GM18519 (cell line): ENCODE results near the gene APOBEC3F.
"Not testable (repeated sequence)": the region's sequence is repeated elsewhere in the genome, so short reads cannot be mapped to it uniquely, and the experiment has no call there.

Experiments used
- ATAC-seq: cut with Tn5 transposase; IDR thresholded peaks from one replicate; pipeline ENCODE4 v1.9.1; 2021; ENCODE audit warnings: mild to moderate bottlenecking, moderate library complexity; ENCODE audit not compliant: unreplicated experiment, low FRiP score

The APOBEC3F gene

DNA sequence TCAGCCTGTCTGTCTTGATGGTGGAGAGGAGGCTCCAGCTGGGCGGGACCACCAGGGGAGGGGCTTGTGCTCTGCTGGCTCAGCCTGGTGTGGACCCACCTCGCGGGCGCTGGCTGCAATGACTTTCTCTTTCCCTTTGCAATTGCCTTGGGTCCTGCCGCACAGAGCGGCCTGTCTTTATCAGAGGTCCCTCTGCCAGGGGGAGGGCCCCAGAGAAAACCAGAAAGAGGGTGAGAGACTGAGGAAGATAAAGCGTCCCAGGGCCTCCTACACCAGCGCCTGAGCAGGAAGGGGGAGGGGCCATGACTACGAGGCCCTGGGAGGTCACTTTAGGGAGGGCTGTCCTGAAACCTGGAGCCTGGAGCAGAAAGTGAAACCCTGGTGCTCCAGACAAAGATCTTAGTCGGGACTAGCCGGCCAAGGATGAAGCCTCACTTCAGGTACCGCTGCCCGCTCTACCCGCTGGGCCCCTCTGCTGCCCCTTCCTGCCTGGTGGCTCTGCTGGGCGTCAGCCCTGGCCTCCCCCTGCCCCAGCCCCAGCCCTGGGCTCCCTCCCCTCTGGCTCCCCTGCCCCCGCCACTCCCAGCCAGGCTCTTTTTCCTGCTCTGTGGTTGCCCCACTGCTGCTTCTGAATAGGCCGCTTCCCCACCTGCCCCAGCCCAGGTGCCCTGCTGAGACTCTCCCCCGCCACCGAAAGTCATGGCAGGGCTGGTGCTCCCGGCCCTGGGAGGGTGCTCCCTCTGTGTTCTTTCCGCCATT, at the start of gene APOBEC3F:
Gene APOBEC3F (plus strand): TSS at position 327 of the 759 bp plus-strand sequence. CDS start 97 bp downstream, at position 424.
- ATAC-seq, result peak; percentile 69

DNA sequence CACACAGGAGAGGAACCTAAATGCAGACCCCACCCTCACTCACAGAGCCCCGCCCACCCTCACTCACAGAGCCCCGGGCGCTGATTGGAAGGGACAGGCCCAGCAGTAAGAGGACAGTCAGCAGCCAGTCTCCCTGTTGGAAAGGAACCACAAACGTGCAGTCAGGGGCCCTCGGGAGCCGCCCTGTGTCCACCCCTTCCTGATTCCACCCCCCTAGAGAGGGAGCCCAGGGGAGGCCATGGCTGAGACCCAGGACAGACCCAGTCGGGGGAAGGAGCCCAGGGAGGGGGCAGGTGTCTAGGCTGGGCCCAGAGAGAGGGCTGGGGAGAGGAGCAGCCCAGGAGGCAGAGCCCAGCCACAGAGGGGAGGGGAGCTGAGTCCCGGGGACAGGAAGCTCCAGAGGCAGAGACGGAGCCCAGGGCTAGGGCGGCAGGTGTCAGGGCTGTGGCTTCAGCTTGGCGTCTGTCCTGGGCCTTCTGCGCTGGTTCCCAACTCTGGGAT, 47.7 kb upstream of the APOBEC3F start:
- ATAC-seq, result not testable (repeated sequence)

DNA sequence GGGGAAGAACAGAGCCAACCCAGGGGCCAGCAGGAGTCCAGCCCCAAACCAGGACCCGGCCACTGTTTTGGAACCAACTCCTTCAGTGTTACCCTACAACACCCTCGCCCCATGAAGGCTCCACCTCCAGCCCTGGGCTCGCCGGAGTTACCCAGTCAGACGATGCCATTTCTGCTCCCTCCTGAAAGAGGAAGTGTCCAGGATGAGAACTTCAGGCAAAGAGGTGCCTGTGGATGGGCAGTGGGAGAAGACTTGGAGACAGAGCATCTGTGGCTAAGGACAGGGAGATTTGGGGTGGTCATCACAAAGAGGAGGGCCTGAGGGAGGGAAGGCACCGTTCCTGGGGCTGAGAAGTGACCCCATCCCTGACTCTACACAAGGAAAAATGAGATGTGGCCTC, 44.6 kb upstream of the APOBEC3F start:
- no peak for ATAC-seq

DNA sequence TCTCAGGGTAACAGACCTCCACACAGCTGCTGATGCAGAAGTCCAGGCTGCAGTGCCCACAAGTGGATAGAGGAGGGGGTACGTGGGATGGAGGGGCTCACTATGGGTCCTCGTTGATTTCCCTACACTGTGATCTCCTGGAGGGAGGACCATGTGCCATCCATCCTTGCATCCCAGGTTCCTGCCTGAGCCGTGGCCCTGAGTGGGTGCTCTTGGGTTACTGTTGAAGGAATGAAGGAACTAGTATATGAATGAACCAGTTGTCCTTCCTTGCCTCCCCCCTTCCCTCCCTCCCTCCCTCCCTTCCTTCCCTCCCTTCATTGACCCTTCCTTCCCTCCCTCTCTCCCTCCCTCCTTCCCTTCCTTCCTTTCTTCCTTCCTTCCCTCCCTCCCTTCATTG, 43.1 kb upstream of the APOBEC3F start:
- no peak for ATAC-seq

DNA sequence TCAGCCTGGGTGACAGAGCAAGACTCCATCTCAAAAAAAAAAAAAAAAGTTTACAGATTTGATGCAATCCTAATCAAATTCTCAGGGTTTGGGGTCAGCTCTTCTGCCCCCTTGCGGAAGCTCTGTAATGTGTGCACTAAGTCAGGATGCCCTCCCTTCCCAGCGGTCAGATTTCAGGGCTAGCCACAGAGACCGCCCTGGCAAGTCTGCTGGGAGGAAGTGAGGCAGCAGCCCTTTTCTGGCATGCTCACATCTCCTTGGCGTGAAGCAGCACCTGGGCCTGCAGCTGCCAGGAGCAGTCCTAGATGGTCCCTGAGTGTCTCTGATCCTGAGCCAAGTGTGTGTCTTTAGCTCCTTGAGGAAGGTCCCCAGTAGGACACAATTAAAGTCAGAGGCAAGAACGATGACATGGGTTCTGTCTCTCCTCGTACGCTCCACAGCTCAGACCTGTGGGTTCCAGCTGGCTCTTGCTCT, 37.5 kb upstream of the APOBEC3F start:
- no peak for ATAC-seq

DNA sequence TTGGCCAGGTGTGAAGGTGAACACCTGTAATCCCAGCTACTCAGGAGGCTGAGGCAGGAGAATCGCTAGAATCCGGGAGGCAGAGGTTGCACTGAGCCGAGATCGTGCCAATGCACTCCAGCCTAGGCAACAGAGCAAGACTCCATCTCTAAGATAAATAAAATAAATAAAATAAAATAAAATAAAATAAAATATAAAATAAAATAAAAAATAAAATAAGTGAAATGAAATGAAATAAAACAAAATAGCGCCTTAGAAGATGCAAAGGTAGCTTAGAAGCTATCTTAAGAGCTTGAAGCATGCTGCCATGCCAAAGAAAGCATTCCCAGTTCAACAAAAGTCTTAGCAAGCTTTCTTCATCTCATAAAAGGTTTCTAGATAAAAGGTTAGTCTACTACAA, 33.5 kb upstream of the APOBEC3F start:
- ATAC-seq, result no peak

DNA sequence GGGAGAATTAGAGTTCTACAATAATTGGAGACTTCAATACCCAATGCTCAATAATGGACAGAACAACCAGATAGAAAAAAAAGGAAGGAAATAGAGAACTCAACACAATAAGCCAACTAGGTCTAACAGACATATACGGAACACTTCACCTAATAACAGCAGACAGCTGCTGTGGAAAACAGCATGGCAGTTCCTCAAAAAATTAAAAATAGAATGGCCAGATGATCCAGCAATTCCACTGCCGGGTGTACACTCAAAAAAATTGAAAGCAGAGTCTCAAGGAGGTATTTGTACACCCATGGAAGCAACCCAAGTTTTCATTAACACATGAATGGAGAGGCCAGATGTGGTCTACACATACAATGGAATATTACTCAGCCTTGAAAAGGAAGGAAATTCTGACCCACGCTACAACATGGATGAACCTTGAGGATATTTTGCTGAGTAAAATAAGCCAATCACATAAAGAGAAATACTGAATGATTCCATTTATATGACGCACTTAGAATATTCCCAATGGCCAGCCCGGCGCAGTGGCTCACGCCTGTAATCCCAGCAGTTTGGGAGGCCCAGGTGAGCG, 32.3 kb upstream of the APOBEC3F start:
- not testable (repeated sequence) for ATAC-seq

DNA sequence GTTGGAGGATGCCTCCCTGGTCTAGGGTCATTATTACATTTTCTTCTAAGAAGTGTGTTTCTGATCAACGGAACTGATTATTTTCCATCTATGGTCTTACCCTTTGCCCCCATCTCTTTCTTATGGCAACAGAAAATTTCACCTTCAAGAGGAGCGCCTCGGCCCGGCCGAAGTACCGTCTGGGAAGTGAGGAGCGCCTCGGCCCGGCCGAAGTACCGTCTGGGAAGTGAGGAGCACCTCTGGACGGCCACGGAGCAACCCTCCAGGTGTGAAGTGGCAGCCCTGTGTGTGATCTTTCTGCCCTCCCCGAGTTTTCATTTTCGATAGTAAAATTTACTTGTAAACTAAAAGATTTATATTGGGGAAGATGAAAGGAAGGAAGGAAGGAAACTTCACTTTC, 29.7 kb upstream of the APOBEC3F start:
- ATAC-seq, result no peak

DNA sequence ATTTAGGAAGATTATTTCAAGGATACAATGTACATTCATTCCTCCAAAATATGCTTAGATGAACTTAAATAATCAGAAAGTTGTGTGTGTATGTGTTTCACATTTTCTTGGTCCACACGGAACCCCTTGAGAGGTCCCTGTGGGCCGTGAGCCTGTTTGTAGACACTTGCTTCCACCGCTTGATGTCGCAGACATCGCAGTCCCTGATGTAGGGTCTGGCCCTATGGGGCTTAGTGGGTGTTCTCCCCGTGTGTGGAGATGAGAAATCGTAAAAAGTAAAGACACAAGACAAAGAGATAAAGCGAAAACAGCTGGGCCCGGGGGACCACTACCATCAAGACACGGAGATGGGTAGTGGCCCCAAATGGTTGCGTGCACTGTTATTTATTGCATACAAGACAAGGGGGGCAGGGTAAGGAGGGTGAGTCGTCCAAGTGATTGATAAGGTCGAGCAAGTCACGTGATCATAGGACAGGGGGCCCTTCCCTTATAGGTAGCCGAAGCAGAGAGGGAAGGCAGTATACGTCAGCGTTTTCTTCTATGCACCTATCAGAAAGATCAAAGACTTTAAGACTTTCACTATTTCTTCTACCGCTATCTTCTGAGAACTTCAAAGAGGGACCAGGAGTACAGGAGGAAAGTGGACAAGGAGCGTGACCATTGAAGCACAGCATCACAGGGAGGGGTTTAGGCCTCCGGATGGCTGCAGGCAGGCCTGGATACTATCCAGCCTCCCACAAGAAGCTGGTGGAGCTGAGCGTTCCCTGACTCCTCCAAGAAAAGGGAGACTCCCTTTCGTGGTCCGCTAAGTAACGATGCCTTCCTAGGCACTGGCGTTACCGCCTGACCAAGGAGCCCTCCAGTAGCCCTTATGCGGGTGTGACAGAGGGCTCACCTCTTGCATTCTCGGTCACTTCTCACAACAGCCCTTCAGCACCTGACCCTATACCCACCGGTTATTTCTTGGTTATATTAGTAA, 27.8 kb upstream of the APOBEC3F start:
- no peak for ATAC-seq

DNA sequence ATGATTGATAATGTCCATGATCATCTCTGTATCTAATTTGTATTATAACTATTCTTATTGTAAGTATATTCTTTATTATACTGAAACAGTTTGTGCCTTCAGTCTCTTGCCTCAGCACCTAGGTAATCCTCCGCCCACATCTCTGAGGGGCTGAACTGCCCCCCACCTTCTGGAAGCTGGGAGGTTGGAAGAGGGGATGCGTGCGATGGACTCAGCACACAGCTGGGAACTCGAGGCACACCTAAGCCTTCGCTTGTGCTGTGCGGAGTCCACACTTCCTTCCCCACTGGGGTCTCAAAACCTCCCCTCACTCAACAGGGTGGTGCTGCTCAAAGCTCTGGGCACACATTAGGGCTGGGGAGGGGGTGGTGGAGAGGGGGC, 27.1 kb upstream of the APOBEC3F start:
- ATAC-seq, result not testable (repeated sequence)

DNA sequence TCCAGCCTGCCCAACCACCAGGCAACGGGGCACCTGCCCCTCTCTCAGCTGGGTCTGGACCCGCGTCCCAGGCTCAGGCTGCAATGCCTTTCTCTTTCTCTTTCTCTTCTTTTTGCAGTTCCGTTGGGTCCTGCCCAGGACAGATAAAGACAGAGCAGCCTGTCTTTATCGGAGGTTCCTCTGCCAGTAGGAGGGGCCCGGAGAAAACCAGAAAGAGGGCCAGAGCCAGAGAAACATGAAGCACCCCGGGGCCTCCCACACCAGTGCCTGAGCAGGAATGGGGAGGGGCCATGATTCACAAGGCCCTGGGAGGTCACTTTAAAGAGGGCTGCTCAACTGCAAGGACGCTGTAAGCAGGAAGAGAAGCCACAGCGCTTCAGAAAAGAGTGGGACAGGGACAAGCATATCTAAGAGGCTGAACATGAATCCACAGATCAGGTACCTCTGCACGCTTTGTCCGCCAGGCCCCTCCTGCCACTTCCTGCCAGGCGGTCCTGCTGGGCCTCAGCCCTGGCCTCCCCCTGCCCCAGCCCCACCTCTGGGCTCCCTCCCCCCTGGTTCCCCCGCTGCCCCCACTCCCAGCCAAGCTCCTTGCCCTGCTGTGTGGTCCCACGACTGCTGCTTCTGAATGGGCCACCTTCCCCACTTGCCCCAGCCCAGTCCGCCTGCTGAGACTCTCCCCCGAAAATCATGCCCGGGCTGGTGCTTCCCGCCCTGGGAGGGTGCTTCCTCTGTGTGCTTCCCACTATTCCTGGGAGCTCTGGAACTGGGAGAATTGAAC, 26.5 kb upstream of the APOBEC3F start, which contains the start of gene APOBEC3C:
Gene APOBEC3C (plus strand): TSS at position 316 of the 781 bp plus-strand sequence. CDS start 106 bp downstream, at position 422.
- no peak for ATAC-seq

DNA sequence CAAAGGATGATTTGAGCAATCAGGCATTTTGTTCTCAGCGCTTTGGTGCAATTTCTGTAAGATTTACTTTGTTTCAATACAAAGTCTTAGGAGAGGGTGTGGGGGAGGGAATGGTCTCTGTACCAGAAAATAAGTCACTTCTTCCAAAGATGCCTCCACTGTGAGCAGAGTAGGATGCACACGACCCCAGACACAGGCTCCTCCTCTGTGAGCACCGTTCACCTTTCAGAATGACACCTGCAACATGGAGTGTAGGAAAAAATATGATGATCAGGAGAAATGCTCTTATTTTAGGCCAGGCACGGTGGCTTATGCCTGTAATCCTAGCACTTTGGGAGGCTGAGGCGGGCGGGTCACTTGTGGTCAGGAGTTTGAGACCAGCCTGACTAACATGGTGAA, 25.9 kb upstream of the APOBEC3F start:
- ATAC-seq, result not testable (repeated sequence)

DNA sequence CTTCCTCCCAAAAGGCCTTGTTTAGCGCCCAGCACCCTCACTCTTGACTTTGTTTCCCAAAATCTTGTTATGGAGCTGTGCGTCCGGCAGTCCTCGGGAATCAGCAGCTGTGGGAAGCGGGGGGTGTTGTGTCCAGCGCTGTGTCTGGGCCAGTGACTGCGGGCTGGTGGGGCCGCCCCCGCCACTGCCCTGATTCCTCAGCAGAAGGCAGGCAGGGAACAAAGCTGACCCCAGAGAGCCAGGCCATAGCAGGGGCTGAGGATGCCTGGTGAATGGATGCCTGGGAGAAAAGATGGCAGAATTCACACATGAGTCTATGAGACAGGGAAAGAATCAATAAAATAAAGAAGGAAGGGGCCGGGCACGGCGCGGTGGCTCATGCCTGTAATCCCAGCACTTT, 24.1 kb upstream of the APOBEC3F start:
- no peak for ATAC-seq

DNA sequence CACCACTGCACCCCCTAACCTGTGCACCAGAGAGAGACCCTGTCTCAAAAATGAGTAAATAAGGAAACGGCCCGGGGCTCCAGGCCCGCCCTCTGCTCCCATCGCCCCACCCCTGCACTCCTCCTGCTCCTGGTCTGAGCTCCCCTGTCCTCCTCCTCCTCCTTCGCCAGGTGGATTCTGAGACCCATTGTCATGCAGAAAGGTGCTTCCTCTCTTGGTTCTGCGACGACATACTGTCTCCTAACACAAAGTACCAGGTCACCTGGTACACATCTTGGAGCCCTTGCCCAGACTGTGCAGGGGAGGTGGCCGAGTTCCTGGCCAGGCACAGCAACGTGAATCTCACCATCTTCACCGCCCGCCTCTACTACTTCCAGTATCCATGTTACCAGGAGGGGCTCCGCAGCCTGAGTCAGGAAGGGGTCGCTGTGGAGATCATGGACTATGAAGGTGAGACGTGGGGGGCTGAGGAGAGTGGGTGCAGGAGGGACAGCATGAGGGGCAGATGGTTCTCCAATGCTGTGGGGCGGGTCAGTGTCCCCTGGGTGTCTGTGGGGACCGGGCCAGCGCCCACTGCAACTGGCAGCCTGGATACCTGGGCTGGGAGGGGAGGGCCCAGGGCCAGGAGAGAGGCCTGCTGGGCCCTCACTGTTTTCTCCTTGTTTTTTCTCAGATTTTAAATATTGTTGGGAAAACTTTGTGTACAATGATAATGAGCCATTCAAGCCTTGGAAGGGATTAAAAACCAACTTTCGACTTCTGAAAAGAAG, 22.9 kb upstream of the APOBEC3F start:
- no peak for ATAC-seq

DNA sequence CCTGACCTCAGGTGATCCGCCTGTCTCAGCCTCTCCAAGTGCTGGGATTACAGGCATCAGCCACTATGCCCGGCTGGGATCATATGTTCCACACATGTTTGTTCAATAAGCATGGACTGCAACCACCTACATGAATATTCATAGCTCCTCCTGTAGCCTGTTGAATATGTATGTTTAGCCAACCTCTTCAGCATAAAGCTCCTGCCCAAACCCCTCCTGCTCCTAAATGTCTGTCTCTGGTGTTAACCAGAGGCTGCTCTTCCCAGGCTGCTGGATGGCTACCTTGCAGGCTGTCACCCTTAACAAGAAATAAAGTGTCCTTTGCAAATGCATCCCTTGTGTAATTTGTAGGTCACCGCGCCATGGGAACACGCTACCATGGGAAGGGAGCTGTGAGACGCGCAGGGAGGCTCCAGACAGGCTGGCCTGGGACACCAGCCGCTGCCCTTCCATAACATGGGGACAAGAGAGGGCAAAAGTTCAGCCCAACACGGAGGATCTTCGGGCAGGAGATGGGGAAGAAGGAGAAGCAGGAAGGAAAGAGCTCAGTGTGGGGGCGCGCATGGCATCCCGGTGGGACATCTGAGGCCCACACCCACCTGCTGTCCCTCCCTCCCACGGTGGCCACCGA, 20.5 kb upstream of the APOBEC3F start:
- ATAC-seq, result not testable (repeated sequence)

DNA sequence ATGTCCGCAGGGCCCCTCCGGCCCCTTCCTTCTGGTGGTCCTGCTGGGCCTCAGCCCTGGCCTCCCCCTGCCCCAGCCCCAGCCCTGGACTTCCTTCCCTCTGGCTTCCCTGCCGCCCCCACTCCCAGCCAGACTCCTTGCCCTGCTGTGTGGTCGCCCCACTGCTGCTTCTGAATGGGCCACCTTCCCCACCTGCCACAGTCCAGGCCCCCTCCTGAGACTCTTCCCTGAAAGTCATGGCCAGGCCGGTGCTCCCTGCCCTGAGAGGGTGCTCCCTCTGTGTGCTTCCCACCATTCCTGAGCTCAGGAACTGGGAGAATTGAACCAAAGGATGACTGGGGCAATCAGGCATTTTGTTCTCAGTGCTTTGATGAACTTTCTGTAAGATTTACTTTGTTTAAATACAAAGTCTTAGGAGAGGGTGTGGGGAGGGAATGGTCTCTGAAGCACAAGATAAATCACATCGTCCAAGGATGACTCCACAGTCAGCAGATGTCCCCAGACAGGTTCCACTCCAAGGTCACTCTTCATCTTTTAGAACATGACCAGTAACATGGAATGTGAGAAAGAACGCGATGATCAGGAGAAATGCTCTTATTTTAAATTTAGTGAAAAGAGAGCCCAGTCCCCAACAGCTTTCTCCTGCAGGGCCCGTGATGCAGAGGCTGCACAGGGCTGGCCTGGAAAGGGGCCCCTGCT, 19.0 kb upstream of the APOBEC3F start:
- ATAC-seq, result no peak

DNA sequence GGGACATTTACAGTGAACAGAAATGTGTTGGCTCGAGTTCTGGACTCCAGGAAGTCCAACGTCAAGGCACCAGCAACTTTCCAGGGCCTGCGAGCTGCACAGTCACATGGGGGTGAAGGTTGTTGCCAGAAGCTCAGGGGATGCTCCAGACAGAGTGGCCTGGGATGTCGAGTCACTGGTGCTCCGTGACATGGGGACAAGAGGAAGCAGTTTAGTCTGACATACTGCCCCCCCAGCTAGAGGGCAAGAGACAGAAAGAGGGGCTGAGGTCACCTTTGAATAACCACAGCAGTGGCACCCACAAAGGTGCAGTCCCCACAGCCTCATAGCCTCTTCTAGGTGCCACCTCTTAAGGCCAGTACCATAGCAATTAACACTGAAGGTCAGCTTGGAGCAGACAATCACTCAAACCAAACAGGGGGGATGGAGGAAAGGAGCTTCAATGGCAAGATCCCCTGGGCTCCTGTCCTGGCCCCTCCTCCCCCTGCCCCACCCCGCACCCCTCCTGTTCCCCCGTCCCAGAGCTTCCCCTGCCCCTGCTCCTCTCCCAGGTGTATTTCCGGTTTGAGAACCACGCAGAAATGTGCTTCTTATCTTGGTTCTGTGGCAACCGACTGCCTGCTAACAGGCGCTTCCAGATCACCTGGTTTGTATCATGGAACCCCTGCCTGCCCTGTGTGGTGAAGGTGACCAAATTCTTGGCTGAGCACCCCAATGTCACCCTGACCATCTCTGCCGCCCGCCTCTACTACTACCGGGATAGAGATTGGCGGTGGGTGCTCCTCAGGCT, 15.9 kb upstream of the APOBEC3F start:
- no peak for ATAC-seq
